Measurements from ENCODE around the gene COX19. TPM values are rescaled to one million over a fixed set of nuclear protein-coding genes. Genes with fewer than 3 reads are reported as not detected.
A peak's percentile ranks its signal among the peaks of the same experiment; 100 is the strongest.

Gene COX19
- total and polyA plus RNA-seq, 2 donors from 2014 or later: 4.8 to 14.7 TPM

DNA sequence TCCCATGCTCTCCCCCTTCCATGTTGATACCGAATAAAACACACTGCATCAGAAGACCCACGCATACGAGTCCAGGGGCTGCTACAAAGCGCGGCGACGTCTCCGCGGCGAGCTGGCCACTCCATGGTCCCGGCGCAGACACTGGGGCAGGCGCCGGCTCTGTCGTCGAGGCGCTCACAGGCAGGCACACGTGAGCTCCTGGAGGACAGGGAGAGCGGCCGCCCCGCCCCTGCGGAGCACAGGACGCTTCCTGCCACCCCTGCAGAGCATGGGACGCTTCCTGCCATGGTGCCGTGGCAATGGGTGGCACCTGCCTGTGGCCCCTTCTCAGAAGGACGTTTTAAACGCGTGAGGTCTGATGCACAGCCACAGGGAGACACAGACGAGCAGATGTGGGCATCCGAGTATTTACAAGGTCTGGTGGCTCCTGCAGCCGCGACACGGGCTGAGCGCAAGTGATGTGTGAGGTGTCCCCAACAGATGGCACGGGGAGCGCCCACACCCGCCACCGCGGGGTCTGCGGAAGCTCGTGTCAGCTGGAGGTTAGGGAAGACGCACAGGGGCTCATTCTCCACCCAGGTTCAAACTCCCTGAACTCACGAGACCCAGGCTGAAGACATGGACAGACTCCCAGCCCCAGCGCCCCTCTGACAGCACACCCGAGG is 47.6 kb upstream of the COX19 start:
- FAIRE-seq (no peak), DNase-seq (peak in 2 of 5 donors; percentile 55 to 78)
- TF ChIP-seq, protein P1, sequence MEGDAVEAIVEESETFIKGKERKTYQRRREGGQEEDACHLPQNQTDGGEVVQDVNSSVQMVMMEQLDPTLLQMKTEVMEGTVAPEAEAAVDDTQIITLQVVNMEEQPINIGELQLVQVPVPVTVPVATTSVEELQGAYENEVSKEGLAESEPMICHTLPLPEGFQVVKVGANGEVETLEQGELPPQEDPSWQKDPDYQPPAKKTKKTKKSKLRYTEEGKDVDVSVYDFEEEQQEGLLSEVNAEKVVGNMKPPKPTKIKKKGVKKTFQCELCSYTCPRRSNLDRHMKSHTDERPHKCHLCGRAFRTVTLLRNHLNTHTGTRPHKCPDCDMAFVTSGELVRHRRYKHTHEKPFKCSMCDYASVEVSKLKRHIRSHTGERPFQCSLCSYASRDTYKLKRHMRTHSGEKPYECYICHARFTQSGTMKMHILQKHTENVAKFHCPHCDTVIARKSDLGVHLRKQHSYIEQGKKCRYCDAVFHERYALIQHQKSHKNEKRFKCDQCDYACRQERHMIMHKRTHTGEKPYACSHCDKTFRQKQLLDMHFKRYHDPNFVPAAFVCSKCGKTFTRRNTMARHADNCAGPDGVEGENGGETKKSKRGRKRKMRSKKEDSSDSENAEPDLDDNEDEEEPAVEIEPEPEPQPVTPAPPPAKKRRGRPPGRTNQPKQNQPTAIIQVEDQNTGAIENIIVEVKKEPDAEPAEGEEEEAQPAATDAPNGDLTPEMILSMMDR (IDR thresholded peaks at IDR 0.05; ENCODE audit: borderline replicate concordance, extremely low read depth, insufficient read depth): no peak

DNA sequence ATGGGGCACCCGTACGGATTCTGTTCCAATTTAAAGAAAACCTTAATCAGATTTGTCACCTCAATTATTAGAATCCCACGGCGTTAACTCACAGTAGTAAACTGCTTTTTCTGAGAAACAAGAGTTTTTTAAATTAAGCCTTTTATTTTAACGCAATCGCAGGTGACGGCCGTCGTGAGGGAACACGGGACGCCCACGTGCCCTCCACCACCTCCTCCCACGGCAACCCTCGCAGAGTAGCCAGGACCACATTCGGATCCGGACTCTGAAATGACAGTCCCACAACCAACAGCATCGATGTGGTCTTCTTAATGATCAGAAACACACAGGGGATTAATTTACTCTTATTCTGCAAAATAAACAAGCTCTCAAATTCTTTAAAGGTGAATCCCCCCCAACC is 47.0 kb upstream of the COX19 start:
- H3K27me3 ChIP-seq (ENCODE audit: control insufficient read depth, insufficient read depth, low read length): no peaks in the 10 kb centered on the region
- no peak overlapping the region for H3K27ac ChIP-seq (ENCODE audit: low read depth in 2 of 2, low read length in 2 of 2)
- no peak overlapping the region for H3K4me3 ChIP-seq (ENCODE audit: low read length in 3 of 3)
- FAIRE-seq (no peak), DNase-seq (peak in 1 of 5 donors; percentile 32)
- peaks cover 0 to 2% (median 0%) of the 10 kb centered on the region in 3 donors for H3K36me3 ChIP-seq (ENCODE audit: control insufficient read depth in 2 of 3, insufficient read depth in 3 of 3, low read length in 3 of 3)
- no peaks in the 10 kb centered on the region for H3K9me3 ChIP-seq (ENCODE audit: control insufficient read depth in 2 of 3, insufficient read depth in 1 of 3, low read length in 3 of 3)
- TF ChIP-seq, protein P1 (IDR thresholded peaks at IDR 0.05; ENCODE audit: borderline replicate concordance, extremely low read depth, insufficient read depth): no peak
- H3K9ac ChIP-seq (ENCODE audit: low read length in 3 of 3): no peak overlapping the region
- intact Hi-C loops (cut with DNase I): no loop called here
- H3K4me1 ChIP-seq (ENCODE audit: control insufficient read depth in 2 of 3, insufficient read depth in 2 of 3, low read depth in 1 of 3, low read length in 3 of 3): peaks cover 0 to 11% (median 0%) of the 10 kb centered on the region in 3 donors

More for the DNA sequence above, 47.6 kb upstream of the COX19 start:
- Histone ChIP-seq H3K27me3 (ENCODE audit: control insufficient read depth, insufficient read depth, low read length) (no peaks in the 10 kb centered on the region), H3K27ac (ENCODE audit: low read depth in 2 of 2, low read length in 2 of 2) (no peak overlapping the region), H3K4me1 (ENCODE audit: control insufficient read depth in 2 of 3, insufficient read depth in 2 of 3, low read depth in 1 of 3, low read length in 3 of 3) (peaks cover 0 to 11% (median 0%) of the 10 kb centered on the region in 3 donors), H3K9me3 (ENCODE audit: control insufficient read depth in 2 of 3, insufficient read depth in 1 of 3, low read length in 3 of 3) (no peaks in the 10 kb centered on the region), H3K36me3 (ENCODE audit: control insufficient read depth in 2 of 3, insufficient read depth in 3 of 3, low read length in 3 of 3) (peaks cover 0 to 2% (median 0%) of the 10 kb centered on the region in 3 donors), H3K9ac (ENCODE audit: low read length in 3 of 3) (no peak overlapping the region), H3K4me3 (ENCODE audit: low read length in 3 of 3) (no peak overlapping the region)
- intact Hi-C loops (cut with DNase I): no loop called here

DNA sequence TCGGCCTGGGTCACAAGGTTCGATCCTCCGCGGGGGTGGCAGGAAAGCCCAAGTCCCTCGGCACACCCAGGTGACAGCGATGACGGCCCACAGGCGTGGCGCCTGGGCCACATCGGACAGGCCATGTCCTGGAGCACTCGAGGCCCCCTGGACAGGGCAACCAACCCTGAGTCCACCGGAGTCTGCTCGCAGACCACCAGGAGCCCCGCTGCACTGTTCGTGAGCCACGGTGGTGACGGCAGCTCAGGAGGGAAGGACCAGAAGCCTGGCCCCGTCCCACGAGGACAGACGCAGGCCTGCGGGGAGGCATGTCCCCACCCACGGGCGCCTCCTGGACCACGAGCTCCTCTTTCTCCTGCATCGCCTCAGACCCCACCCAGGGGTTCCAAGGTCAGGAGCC is 46.6 kb upstream of the COX19 start:
- intact Hi-C loops (cut with DNase I): no loop called here
- FAIRE-seq: no peak
- peaks cover 0 to 8% (median 0%) of the 10 kb centered on the region in 3 donors for H3K4me1 ChIP-seq (ENCODE audit: control insufficient read depth in 2 of 3, insufficient read depth in 2 of 3, low read depth in 1 of 3, low read length in 3 of 3)
- TF ChIP-seq, protein P1 (IDR thresholded peaks at IDR 0.05; ENCODE audit: borderline replicate concordance, extremely low read depth, insufficient read depth): no peak
- no peak overlapping the region for H3K27ac ChIP-seq (ENCODE audit: low read depth in 2 of 2, low read length in 2 of 2)
- H3K9me3 ChIP-seq (ENCODE audit: control insufficient read depth in 2 of 3, insufficient read depth in 1 of 3, low read length in 3 of 3): no peaks in the 10 kb centered on the region
- H3K4me3 ChIP-seq (ENCODE audit: low read length in 3 of 3): no peak overlapping the region
- H3K27me3 ChIP-seq (ENCODE audit: control insufficient read depth, insufficient read depth, low read length): no peaks in the 10 kb centered on the region
- peaks cover 0 to 2% (median 0%) of the 10 kb centered on the region in 3 donors for H3K36me3 ChIP-seq (ENCODE audit: control insufficient read depth in 2 of 3, insufficient read depth in 3 of 3, low read length in 3 of 3)
- H3K9ac ChIP-seq (ENCODE audit: low read length in 3 of 3): no peak overlapping the region
- DNase-seq: peak in 1 of 5 donors; percentile 71

Measured in kidney (tissue), 14 donors.